ENCODE data around the gene FBXO24. TPM values are rescaled to one million over a fixed set of nuclear protein-coding genes. Genes with fewer than 3 reads are reported as not detected.

Gene FBXO24
- total and polyA plus RNA-seq, 7 donors, result 0.13 to 1.1 (median 0.30) TPM

DNA sequence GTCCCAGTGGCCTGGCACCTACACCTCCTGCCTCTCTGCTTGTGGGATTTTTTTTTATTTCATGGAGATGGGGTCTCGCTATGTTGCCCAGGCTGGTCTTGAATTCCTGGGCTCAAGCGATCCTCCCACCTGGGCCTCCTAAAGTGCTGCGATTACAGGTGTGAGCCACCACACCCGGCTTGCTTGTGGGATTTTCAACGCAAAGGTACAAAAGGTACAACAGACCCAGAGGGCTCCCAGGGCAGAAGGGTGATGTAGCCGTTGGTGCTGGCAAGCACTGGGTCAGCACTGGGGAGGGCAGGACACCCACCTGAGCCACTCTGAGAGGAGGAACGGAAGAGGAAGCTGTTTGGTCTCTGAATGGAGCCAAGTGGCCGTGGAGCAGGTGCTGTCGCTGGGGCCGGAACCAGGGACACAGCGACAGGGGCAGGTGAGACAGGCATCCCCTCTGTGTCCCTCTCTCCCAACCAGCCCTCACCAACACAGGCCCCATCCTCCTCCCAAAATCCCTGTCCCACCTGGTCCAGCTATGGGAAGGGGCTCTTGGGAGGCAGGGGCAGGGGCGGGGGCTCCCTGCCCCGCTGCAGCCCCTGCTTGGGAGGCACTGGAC, 9.6 kb upstream of the FBXO24 start:
- DNase-seq, result no peak

GRCh38 chr7:100577103-100577502, 9.0 kb upstream of the FBXO24 start:
- DNase-seq (no peak), ATAC-seq (no peak)
- TF ChIP-seq, protein P1, sequence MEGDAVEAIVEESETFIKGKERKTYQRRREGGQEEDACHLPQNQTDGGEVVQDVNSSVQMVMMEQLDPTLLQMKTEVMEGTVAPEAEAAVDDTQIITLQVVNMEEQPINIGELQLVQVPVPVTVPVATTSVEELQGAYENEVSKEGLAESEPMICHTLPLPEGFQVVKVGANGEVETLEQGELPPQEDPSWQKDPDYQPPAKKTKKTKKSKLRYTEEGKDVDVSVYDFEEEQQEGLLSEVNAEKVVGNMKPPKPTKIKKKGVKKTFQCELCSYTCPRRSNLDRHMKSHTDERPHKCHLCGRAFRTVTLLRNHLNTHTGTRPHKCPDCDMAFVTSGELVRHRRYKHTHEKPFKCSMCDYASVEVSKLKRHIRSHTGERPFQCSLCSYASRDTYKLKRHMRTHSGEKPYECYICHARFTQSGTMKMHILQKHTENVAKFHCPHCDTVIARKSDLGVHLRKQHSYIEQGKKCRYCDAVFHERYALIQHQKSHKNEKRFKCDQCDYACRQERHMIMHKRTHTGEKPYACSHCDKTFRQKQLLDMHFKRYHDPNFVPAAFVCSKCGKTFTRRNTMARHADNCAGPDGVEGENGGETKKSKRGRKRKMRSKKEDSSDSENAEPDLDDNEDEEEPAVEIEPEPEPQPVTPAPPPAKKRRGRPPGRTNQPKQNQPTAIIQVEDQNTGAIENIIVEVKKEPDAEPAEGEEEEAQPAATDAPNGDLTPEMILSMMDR (IDR thresholded peaks at IDR 0.05), result no peak
- H3K27me3 ChIP-seq (ENCODE audit: insufficient read depth in 3 of 3, low read length in 2 of 3), result peaks cover 0 to 41% (median 9%) of the 10 kb centered on the region in 3 donors
- H3K4me1 ChIP-seq, result no peaks in the 10 kb centered on the region
- H3K27ac ChIP-seq, result no peak overlapping the region
- no peaks in the 10 kb centered on the region for H3K9me3 ChIP-seq
- H3K4me3 ChIP-seq, result no peak overlapping the region
- WGBS, 3 donors, result 92 to 96% (median 96%) methylated on average over 14 to 24 of the region's 24 CpGs
- H3K36me3 ChIP-seq (ENCODE audit: insufficient read depth in 1 of 2, low read depth in 1 of 2), result peaks cover 15 to 95% of the 10 kb centered on the region in 2 donors
- intact Hi-C loops (cut with DNase I), result loop anchor here in 1 of 2 donors (5.0 kb wide), 1 partner anchor 110 kb away; no protein-coding TSS in a partner anchor

More for the DNA sequence above, 9.6 kb upstream of the FBXO24 start:
- Histone ChIP-seq H3K9me3 (no peaks in the 10 kb centered on the region), H3K4me3 (no peak overlapping the region), H3K4me1 (no peaks in the 10 kb centered on the region), H3K27ac (no peak overlapping the region), H3K27me3 (ENCODE audit: insufficient read depth in 3 of 3, low read length in 2 of 3) (peaks cover 0 to 46% (median 9%) of the 10 kb centered on the region in 3 donors), H3K36me3 (ENCODE audit: insufficient read depth in 1 of 2, low read depth in 1 of 2) (peaks cover 15 to 89% of the 10 kb centered on the region in 2 donors)
- no peak for ATAC-seq
- intact Hi-C loops (cut with DNase I), result loop anchor here in 1 of 2 donors (5.0 kb wide), 1 partner anchor 111 kb away; no protein-coding TSS in a partner anchor
- 93 to 96% (median 95%) methylated on average over 12 to 13 of the region's 13 CpGs for WGBS, 3 donors
- TF ChIP-seq, protein P1 (IDR thresholded peaks at IDR 0.05), result no peak

GRCh38 chr7:100577507-100577906, 8.6 kb upstream of the FBXO24 start:
- ATAC-seq, result no peak
- no peaks in the 10 kb centered on the region for H3K4me1 ChIP-seq
- TF ChIP-seq, protein P1 (IDR thresholded peaks at IDR 0.05), result no peak
- no peaks in the 10 kb centered on the region for H3K9me3 ChIP-seq
- intact Hi-C loops (cut with DNase I), result loop anchor here in 1 of 2 donors (5.0 kb wide), 1 partner anchor 110 kb away; no protein-coding TSS in a partner anchor
- DNase-seq, result no peak
- WGBS, 3 donors, result 90 to 93% (median 91%) methylated on average over 9 to 14 of the region's 14 CpGs
- H3K4me3 ChIP-seq, result no peak overlapping the region
- peaks cover 15 to 96% of the 10 kb centered on the region in 2 donors for H3K36me3 ChIP-seq (ENCODE audit: insufficient read depth in 1 of 2, low read depth in 1 of 2)
- H3K27ac ChIP-seq, result no peak overlapping the region
- H3K27me3 ChIP-seq (ENCODE audit: insufficient read depth in 3 of 3, low read length in 2 of 3), result peaks cover 0 to 40% (median 9%) of the 10 kb centered on the region in 3 donors

GRCh38 chr7:100578246-100579183, 7.6 kb upstream of the FBXO24 start:
- H3K4me1 ChIP-seq, result peaks cover 4% of the 10 kb centered on the region
- no peak overlapping the region for H3K27ac ChIP-seq
- DNase-seq, result no peak
- peaks cover 0 to 33% (median 6%) of the 10 kb centered on the region in 3 donors for H3K27me3 ChIP-seq (ENCODE audit: insufficient read depth in 3 of 3, low read length in 2 of 3)
- intact Hi-C loops (cut with DNase I), result loop anchor here in 1 of 2 donors (5.0 kb wide), 1 partner anchor 109 kb away; no protein-coding TSS in a partner anchor
- no peak for ATAC-seq
- 87 to 94% (median 90%) methylated on average over 28 of the region's 28 CpGs for WGBS, 3 donors
- TF ChIP-seq, protein P1 (IDR thresholded peaks at IDR 0.05), result no peak
- H3K9me3 ChIP-seq, result no peaks in the 10 kb centered on the region
- no peak overlapping the region for H3K4me3 ChIP-seq
- H3K36me3 ChIP-seq (ENCODE audit: insufficient read depth in 1 of 2, low read depth in 1 of 2), result peaks cover 15 to 94% of the 10 kb centered on the region in 2 donors
